ENCODE measurements around the gene KEL.

The KEL gene

GRCh38 chr7:142927085-142927745, 34.9 kb downstream of the KEL start:
- no peak for DNase-seq

GRCh38 chr7:142925413-142925812, 36.8 kb downstream of the KEL start:
- no peak for DNase-seq

GRCh38 chr7:142923391-142923790, 38.8 kb downstream of the KEL start:
- no peak for DNase-seq

GRCh38 chr7:142919656-142920055, 42.5 kb downstream of the KEL start:
- no peak for DNase-seq

DNA sequence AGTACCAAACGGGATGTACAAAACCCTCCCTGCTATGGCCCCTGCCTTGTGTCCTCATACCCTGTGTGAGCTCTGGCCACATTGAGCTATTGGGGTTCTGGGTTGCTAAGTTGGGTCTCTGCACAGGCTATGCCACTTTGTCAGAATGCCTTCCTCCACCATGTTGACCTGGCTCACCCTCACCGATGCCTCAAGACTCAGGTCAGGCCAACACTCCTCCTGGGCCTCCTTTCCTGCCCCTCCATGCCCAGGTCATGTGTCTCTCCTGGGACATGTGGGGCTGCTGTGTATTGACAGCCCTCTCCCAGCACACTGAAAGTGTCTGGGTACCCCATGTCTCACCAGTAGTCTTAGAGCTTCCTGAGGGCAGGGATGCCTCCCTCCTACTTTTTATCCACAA, 43.3 kb downstream of the KEL start:
- no peak for DNase-seq

- no peak for DNase-seq
Measured at GRCh38 chr7:142917447-142917846, 44.7 kb downstream of the KEL start.

DNA sequence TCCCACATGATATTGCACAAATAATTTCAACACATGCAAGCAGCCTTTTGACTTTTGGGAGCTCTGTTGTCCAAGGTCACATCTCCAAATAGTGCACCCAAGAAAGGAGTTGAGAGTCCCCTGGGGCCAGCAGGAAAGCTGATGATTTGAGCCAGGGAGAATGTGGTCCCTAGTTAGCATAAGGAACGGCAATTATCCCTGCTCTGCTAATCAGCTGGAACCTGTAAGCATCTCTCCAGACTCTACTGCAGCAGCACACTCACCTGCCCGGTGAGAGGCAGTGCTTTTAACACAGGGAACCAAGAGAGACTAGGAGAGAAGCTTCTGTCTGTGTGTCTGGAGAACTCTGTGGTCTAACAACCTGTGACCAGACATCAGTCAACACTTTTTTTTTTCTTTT, 45.7 kb downstream of the KEL start:
- DNase-seq: no peak

- no peak for DNase-seq
Measured at GRCh38 chr7:142915315-142915714, 46.8 kb downstream of the KEL start.

GRCh38 chr7:142914121-142914520, 48.0 kb downstream of the KEL start:
- no peak for DNase-seq

- DNase-seq: no peak
Measured at GRCh38 chr7:142913566-142913965, 48.6 kb downstream of the KEL start.

GRCh38 chr7:142913051-142913450, 49.1 kb downstream of the KEL start:
- no peak for DNase-seq

DNA sequence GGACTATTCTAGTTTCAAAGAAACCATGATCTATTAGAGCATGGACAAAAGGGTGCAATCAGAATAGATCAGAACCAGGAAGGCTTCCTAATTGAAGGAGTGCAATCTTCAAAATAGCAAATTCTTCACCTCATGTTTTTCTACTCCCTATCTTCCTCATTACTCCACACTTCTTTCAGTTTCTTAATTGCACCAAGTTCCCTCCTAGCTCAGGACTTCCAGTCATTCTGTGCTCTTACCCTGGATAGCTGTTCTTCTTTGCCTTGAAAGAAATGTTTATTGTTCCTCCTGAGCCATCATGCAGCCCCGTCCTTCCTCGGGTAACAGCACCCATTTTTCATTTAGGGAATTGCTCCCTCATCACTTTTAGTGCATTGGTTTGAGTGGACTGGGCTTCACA, 51.7 kb downstream of the KEL start:
- no peak for DNase-seq

- no peak for DNase-seq
Measured at GRCh38 chr7:142910031-142910433, 52.1 kb downstream of the KEL start.

DNA sequence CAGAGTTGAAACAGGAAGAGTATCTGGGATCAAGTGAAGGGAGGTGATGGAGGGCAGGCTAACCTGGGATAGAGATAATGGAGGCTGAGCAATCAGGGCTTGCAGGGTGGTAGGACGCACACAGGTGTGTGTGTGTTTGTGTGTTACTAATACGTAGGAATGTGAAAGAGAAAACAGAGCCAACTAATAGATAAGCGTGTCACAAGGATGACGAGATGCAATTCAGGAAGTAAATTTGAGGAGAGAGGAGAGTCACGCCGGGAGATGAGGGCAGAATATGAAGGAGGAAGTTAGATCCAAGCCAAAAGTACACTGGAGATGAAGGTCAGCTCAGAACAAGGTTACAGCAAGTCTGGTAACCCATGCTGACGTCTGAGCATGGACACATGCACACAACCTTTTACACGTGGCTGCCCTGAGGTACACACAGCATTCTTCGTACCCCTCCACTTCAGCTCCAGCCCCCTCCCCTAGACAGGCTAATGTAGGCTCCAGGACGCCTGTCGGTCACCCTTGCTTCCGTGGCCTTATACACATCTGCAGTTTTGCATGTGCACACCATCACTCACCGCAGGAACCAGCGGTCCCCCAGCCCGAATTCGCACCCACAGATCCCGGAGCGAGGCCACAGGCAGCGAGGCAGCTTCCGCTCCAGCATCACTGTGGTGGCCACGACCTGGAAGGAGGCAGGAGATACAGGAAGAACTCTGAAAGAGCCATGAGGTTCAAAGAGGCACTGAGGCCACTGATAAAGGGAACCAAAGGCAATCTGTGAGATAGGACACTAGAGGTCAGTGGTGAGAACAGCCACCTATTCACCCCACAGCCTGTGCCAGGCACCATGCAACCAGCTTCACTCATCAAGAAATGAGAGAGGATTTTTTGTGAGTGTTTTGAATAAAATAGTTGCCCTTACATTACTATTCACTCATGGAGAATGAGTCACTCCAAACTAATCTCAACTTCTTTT, 53.0 kb downstream of the KEL start:
- DNase-seq: no peak

DNA sequence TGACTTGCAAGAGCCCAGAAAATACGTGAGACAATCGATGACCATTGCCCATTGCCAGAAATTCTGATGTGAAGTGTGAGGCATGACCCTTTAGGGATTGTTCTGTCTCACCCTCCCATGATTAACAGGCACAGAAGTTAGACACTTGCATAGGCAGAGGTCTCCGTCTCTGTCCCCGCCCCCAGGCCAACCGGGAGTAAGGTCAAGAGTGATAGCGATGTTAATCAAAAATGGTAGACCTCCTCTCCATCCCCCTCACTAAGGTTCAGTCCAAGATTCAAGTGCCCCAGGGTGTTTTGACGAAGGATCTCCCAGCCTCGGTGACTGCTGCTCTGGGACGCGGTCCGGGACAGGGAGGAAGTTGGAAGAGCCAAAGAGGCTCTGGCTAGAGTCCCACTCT, 53.9 kb downstream of the KEL start:
- DNase-seq: no peak

DNA sequence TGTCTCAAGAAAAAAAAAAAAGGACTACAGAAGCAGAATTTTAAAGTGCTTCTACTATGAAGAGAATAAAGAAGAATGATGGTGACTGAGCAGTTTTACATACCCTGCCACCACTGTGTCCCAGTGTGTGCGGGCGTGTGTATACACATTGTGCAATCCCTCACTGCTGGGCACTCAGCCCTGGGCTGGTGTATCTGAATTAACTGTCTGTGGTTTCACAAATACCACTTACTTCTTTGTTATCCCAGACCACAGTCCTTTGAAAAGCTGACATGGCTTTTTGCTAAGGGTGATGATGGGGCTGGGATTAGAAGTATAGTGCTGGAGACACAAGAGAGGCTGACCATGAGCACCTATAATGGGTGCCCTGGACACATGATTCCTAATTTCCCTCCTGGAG, 55.5 kb downstream of the KEL start:
- DNase-seq: no peak

GRCh38 chr7:142905759-142906158, 56.4 kb downstream of the KEL start:
- no peak for DNase-seq

- no peak for DNase-seq
Measured at GRCh38 chr7:142904128-142904527, 58.0 kb downstream of the KEL start.

DNA sequence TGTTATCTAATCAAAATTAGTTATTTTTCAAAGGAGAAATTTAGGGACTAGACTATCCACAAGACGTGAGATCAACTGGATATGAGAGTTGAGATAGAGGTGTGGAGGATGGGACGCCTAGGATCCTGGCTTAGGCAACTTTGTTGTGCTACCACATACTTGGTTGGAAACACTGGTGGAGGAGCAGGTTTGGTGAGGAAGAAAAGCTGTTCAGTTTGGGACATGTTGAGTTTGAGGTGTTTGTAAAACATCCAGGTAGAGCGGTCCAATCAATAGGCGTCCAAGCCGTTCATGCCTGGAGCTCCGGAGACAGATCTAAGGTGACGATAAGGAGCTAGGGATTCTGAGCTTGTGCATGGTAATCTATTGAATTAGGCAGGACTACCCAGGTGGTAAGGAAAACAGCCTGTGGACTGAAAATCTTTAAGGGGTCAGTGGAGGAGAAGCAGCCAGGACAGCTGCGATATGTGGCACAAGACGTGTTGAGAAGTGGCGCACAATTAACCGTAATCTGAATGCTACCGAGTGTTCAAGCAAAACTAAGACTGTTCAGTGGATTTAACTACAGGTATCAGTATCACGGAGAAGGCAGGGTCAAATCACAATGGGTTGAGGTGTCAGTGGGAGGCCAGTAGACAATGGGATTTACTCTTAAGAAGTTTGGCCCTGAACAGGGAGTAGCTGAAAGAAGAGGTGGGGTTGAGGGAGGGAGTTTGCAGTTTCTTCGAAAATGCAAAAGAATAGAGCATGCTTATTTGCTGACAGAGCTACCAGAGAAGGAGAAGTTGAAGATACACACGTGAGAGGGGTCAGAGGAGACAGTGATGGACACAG, 60.5 kb downstream of the KEL start:
- DNase-seq: no peak

GRCh38 chr7:142899661-142900060, 62.5 kb downstream of the KEL start:
- no peak for DNase-seq

DNA sequence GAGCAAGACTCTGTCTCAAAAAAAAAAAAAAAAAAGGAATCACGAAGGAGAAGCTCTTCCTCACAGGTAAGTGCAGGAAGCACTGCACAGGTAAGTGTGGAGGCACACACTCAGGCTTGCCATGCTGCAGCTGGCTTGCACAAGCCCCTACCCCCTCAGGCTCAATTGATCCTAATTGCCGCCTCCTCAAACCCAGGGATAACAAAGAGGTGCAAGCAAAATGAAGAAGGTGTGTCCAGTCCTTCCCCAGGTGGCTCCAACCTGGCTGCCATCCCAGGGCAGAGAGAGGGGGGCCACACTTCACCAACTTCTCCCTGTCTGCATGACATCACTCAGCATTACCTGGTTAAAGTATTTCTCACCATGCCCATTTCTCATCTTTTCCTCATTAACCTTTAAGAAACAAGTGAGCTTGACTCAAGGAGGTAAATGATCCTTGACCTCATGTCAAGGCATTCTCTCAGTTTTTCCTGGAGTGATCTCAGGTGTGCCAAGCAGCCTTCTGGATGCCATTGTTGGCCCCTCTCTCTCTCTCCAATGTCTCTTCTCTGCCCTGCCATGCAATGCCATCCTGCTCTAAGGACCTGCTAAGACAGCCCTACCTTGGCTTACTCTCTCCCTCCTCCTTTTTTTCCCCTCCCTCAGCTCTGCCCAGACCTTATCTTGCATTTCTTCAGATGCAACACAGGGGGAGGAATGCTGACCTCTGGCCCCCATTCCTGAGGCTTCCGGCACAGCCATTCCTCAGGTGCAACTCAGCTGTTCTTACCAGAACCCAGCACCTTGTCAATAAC, 63.6 kb downstream of the KEL start:
- DNase-seq: no peak

DNA sequence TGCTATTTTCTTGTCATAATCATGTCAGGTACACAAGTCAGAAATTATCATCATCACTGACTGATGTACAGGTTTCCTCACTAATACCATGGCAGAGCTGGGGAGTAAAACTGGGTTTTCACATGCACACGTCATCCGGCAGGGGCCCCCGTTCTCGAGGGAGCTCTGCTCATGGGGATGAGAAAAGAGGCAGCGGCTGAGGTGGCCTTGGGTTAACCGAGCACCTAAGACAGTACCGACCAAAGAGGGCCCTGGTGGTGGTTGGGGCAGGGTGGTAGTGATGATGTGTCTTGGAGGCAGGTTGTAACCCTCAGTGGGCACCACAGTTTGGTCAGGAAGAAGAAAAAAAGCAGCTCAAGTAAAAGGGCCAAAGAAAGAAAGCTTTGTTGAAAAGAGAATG, 64.5 kb downstream of the KEL start:
- no peak for DNase-seq

Measured in GDM1 (cell line).